IMR-90 (cell line): ENCODE measurements around the gene LRCOL1. TPM values are rescaled to one million over a fixed set of nuclear protein-coding genes. Genes with fewer than 3 reads are reported as not detected.

ENCODE experiments used
- ATAC-seq: fragments of 200-7000 bp; cut with Tn5 transposase; 2 replicates; pipeline ENCODE4 v1.9.1; 2020; ENCODE audit warnings: low read depth, mild to moderate bottlenecking, moderate library complexity
- BruUV-seq: library from RNA; stranded (reverse); fragments of 400-500 nt; replicated peaks from 2 replicates; lab custom pipeline; 2021; lab: Mats Ljungman, UMichigan
- CTCF ChIA-PET: fragments of 300-600 bp; formaldehyde crosslinking; extraction: SDS; loops from one replicate; lab custom pipeline; 2021; ENCODE audit warnings: antibody characterized with exemption; lab: Yijun Ruan, JAX
- POLR2A ChIA-PET: fragments of 300-600 bp; sonication (Branson Sonifier 250); formaldehyde crosslinking; loops from one replicate; lab custom pipeline; 2022; ENCODE audit warnings: antibody characterized with exemption; ENCODE audit not compliant: unreplicated experiment; lab: Charles Lee
- DNase-seq: peaks from one replicate; pipeline ENCODE4 v3.0.0; 2013
- H2AFZ ChIP-seq: replicated peaks from 2 replicates; pipeline ENCODE3; 2013; ENCODE audit warnings: low read length, mild to moderate bottlenecking; ENCODE audit not compliant: poor library complexity
- H2AK5ac ChIP-seq: 2 replicates; pipeline ENCODE4 v1.6.1; 2013; ENCODE audit warnings: low read depth, low read length, inconsistent platforms
- H2AK9ac ChIP-seq: replicated peaks from 2 replicates; pipeline ENCODE3; 2013; ENCODE audit warnings: mild to moderate bottlenecking, low read depth, low read length, moderate library complexity; ENCODE audit not compliant: poor library complexity
- H2BK120ac ChIP-seq: 2 replicates; pipeline ENCODE4 v1.6.1; 2013; ENCODE audit warnings: low read depth, low read length, inconsistent platforms
- H2BK15ac ChIP-seq: 3 replicates; pipeline ENCODE4 v1.6.1; 2013; ENCODE audit warnings: low read depth, low read length, inconsistent platforms
- H2BK20ac ChIP-seq: 2 replicates; pipeline ENCODE4 v1.6.1; 2013; ENCODE audit warnings: low read depth, mild to moderate bottlenecking, inconsistent platforms, low read length, moderate library complexity
- H2BK5ac ChIP-seq: 2 replicates; pipeline ENCODE4 v1.6.1; 2013; ENCODE audit warnings: mild to moderate bottlenecking, low read depth, low read length, inconsistent platforms; ENCODE audit not compliant: poor library complexity, severe bottlenecking
- H3K14ac ChIP-seq: replicated peaks from 2 replicates; pipeline ENCODE4 v1.6.1; 2013; ENCODE audit warnings: low read depth, low read length, inconsistent platforms
- H3K18ac ChIP-seq: 2 replicates; pipeline ENCODE4 v1.6.1; 2013; ENCODE audit warnings: low read depth, low read length, control low read depth
- H3K23ac ChIP-seq: 2 replicates; pipeline ENCODE4 v1.6.1; 2013; ENCODE audit warnings: low read depth, low read length, inconsistent platforms
- H3K27ac ChIP-seq: 2 replicates; pipeline ENCODE4 v1.5.1; 2013; ENCODE audit warnings: mild to moderate bottlenecking, control low read depth, low read length; ENCODE audit not compliant: insufficient read depth
- H3K27me3 ChIP-seq: 2 replicates; pipeline ENCODE4 v1.6.1; 2013; ENCODE audit warnings: low read length; ENCODE audit not compliant: control insufficient read depth, insufficient read depth
- H3K36me3 ChIP-seq: 2 replicates; pipeline ENCODE4 v1.6.1; 2013; ENCODE audit warnings: low read length, mixed read lengths; ENCODE audit not compliant: control insufficient read depth, insufficient read depth
- H3K4ac ChIP-seq: 2 replicates; pipeline ENCODE4 v1.6.1; 2013; ENCODE audit warnings: low read depth, low read length, inconsistent platforms
- H3K4me1 ChIP-seq: 2 replicates; pipeline ENCODE4 v1.6.1; 2013; ENCODE audit warnings: low read length, mixed read lengths; ENCODE audit not compliant: control insufficient read depth, insufficient read depth
- H3K4me2 ChIP-seq: 2 replicates; pipeline ENCODE4 v1.6.1; 2013; ENCODE audit warnings: low read depth, mild to moderate bottlenecking, control low read depth, low read length, moderate library complexity
- H3K4me3 ChIP-seq: 2 replicates; pipeline ENCODE4 v1.5.1; 2013; ENCODE audit warnings: low read depth, mild to moderate bottlenecking, control low read depth, low read length, moderate library complexity; ENCODE audit not compliant: insufficient read depth
- H3K56ac ChIP-seq: 2 replicates; pipeline ENCODE4 v1.6.1; 2013; ENCODE audit warnings: low read length, inconsistent platforms; ENCODE audit not compliant: insufficient read depth; ENCODE audit errors: extremely low read depth
- H3K79me1 ChIP-seq, 2 experiments: 2 replicates each; pipeline ENCODE4 v1.6.1; 2013; ENCODE audit warnings: low read length in 2 of 2, inconsistent platforms in 1 of 2, low read depth in 1 of 2
- H3K9ac ChIP-seq: 2 replicates; pipeline ENCODE4 v1.6.1; 2013; ENCODE audit warnings: low read depth, low read length, control low read depth
- H3K9me1 ChIP-seq: 2 replicates; pipeline ENCODE4 v1.6.1; 2013; ENCODE audit warnings: low read length, inconsistent platforms; ENCODE audit not compliant: insufficient read depth
- H3K9me3 ChIP-seq: 2 replicates; pipeline ENCODE4 v1.6.1; 2013; ENCODE audit warnings: low read length; ENCODE audit not compliant: control insufficient read depth, insufficient read depth
- H4K20me1 ChIP-seq: 2 replicates; pipeline ENCODE4 v1.6.1; 2013; ENCODE audit warnings: low read length, inconsistent platforms; ENCODE audit not compliant: insufficient read depth
- H4K5ac ChIP-seq: 2 replicates; pipeline ENCODE4 v1.6.1; 2013; ENCODE audit warnings: mild to moderate bottlenecking, low read depth, low read length, control low read depth
- H4K8ac ChIP-seq, 2 experiments: 2 replicates each; pipeline ENCODE4 v1.6.1; 2013; ENCODE audit warnings: low read depth in 2 of 2, low read length in 2 of 2, control low read depth in 1 of 2, inconsistent platforms in 1 of 2
- H4K91ac ChIP-seq: 2 replicates; pipeline ENCODE4 v1.6.1; 2013; ENCODE audit warnings: low read depth, low read length, inconsistent platforms; ENCODE audit not compliant: insufficient read depth
- CEBPB ChIP-seq: IDR thresholded peaks from 2 replicates; pipeline ENCODE4 v1.6.1; 2012; ENCODE audit warnings: low read depth, low read length, improper control_type of control experiment
- CHD1 ChIP-seq: IDR thresholded peaks from 2 replicates; pipeline ENCODE4 v1.6.1; 2012; ENCODE audit warnings: low read depth, low read length, improper control_type of control experiment
- MAFK ChIP-seq: IDR thresholded peaks from 2 replicates; pipeline ENCODE4 v1.6.1; 2012; ENCODE audit warnings: low read depth, low read length, improper control_type of control experiment
- MXI1 ChIP-seq: IDR thresholded peaks from 2 replicates; pipeline ENCODE4 v1.6.1; 2012; ENCODE audit warnings: low read depth, mild to moderate bottlenecking, low read length, moderate library complexity, borderline replicate concordance
- NFE2L2 ChIP-seq: fragments of 150-350 bp; IDR thresholded peaks from 2 replicates; pipeline ENCODE4 v1.6.1; 2016; ENCODE audit warnings: low read depth, mild to moderate bottlenecking, low read length
- RAD21 ChIP-seq: IDR thresholded peaks from 2 replicates; pipeline ENCODE4 v1.6.1; 2012; ENCODE audit warnings: low read length, improper control_type of control experiment
- RFX5 ChIP-seq: IDR thresholded peaks from 2 replicates; pipeline ENCODE4 v1.8.0; 2012; ENCODE audit warnings: low read depth, mild to moderate bottlenecking, low read length, moderate library complexity
- SMC3 ChIP-seq: fragments of 150-350 bp; IDR thresholded peaks from 2 replicates; pipeline ENCODE4 v1.6.1; 2016; ENCODE audit warnings: low read depth, mild to moderate bottlenecking, antibody characterized with exemption, low read length, moderate library complexity
- WGBS, 2 experiments: methylation state at CpG; one replicate each; pipeline versions ENCODE4 v1.1.5 to v1.1.7; 2013; ENCODE audit warnings: missing lambda C conversion rate in 2 of 2; ENCODE audit not compliant: insufficient read length in 1 of 2; ENCODE audit errors: extremely low coverage in 2 of 2; 5-methylcytosine and 5-hydroxymethylcytosine counted together
- dilution Hi-C: fragments of 300-500 bp; cut with HindIII; formaldehyde crosslinking; loops from one replicate; pipeline ENCODE4 v1.14.3; 2018; ENCODE audit warnings: low sequenced_read_pairs; ENCODE audit not compliant: unreplicated experiment
- in situ Hi-C: fragments of 300-500 bp; cut with MboI; formaldehyde crosslinking; loops from 3 replicates; pipeline ENCODE4 v1.14.3; 2019; ENCODE audit warnings: low sequenced_read_pairs, inconsistent platforms, mixed read lengths
- intact Hi-C: fragments of 100-400 bp; cut with micrococcal nuclease; formaldehyde crosslinking; loops from 2 replicates; pipeline ENCODE4 v1.10.0; 2022
- polyA plus RNA-seq, 3 experiments: library from polyadenylated mRNA; depleted of rRNA; stranded (reverse); fragments of >200 nt; gene quantifications; 2 replicates each; pipeline ENCODE4 v1.2.3, GENCODE V29; 2012; ENCODE audit warnings: low replicate concordance in 1 of 3
- total RNA-seq: library from RNA; depleted of rRNA; stranded (reverse); fragments of >200 nt; gene quantifications from 2 replicates; pipeline ENCODE4 v1.2.3, GENCODE V29; 2012
- TF ChIP-seq, protein P1 (sequence below): fragments of 150-350 bp; IDR thresholded peaks from 2 replicates; pipeline ENCODE4 v1.6.1; 2017; ENCODE audit warnings: mild to moderate bottlenecking, antibody characterized with exemption, low read length, low read depth
- TF ChIP-seq, protein P2 (sequence below): fragments of 150-350 bp; IDR thresholded peaks from 2 replicates; pipeline ENCODE4 v1.6.1; 2016; ENCODE audit warnings: low read depth, mild to moderate bottlenecking, low read length, moderate library complexity, borderline replicate concordance
- TF ChIP-seq, protein P3 (sequence below): conservative IDR thresholded peaks from 2 replicates; pipeline ENCODE4 v1.5.1; 2012; ENCODE audit warnings: mild to moderate bottlenecking, low read depth, low read length, improper control_type of control experiment

Gene LRCOL1
- total and polyA plus RNA-seq, 2 of the 4 experiments (the other 2 are of a cell fraction): 1.0 TPM; not detected in 1

DNA sequence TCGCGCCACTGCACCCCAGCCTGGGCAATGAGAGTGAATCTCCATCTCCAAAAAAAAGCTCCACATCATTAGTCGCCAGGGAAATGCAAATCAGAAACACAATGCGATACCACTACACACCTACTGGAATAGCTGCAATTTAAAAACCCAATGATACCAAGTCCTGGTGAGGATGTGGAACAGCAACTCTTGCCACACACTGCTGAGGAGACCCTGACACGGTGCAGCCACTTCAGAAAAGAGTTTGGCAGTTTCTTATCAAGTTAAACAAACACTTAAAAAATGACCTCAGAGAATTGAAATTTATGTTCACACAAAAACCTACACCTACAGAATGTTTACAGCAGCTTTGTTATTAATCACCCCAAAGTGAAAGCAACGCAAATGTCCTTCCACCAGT is 20.3 kb upstream of the LRCOL1 start:
- Histone ChIP-seq H3K4me1 (no peaks in the 10 kb centered on the region), H2AK5ac (no peak overlapping the region), H2AFZ (no peak overlapping the region), H2BK120ac (no peak overlapping the region), H3K27ac (no peak overlapping the region), H3K4ac (no peak overlapping the region), H3K4me3 (no peak overlapping the region), H4K91ac (no peak overlapping the region), H3K9ac (no peak overlapping the region), H3K4me2 (no peak overlapping the region), H2BK15ac (no peak overlapping the region), H3K27me3 (no peaks in the 10 kb centered on the region), H2BK20ac (no peak overlapping the region), H4K8ac (no peak overlapping the region), H3K9me1 (no peaks in the 10 kb centered on the region), H3K36me3 (peaks cover 37% of the 10 kb centered on the region), H3K23ac (no peak overlapping the region), H2AK9ac (no peak overlapping the region), H3K14ac (no peak overlapping the region), H3K56ac (no peak overlapping the region), H4K5ac (no peak overlapping the region), H3K79me1 (no peaks in the 10 kb centered on the region; a peak in 1 of 4 replicates), H4K20me1 (no peaks in the 10 kb centered on the region; the same call in 1 of the 2 replicates), H2BK5ac (no peak overlapping the region), H3K9me3 (no peaks in the 10 kb centered on the region), H3K18ac (no peak overlapping the region)
- in situ Hi-C loops (no loop called here), intact Hi-C loops (no loop called here), dilution Hi-C loops (no loop called here)
- ChIA-PET POLR2A (no interaction called here), CTCF (no interaction called here)
- DNase-seq: no peak
- TF ChIP-seq, protein P1, sequence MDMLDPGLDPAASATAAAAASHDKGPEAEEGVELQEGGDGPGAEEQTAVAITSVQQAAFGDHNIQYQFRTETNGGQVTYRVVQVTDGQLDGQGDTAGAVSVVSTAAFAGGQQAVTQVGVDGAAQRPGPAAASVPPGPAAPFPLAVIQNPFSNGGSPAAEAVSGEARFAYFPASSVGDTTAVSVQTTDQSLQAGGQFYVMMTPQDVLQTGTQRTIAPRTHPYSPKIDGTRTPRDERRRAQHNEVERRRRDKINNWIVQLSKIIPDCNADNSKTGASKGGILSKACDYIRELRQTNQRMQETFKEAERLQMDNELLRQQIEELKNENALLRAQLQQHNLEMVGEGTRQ: no peak
- TF ChIP-seq, protein P2, sequence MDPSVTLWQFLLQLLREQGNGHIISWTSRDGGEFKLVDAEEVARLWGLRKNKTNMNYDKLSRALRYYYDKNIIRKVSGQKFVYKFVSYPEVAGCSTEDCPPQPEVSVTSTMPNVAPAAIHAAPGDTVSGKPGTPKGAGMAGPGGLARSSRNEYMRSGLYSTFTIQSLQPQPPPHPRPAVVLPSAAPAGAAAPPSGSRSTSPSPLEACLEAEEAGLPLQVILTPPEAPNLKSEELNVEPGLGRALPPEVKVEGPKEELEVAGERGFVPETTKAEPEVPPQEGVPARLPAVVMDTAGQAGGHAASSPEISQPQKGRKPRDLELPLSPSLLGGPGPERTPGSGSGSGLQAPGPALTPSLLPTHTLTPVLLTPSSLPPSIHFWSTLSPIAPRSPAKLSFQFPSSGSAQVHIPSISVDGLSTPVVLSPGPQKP: no peak
- TF ChIP-seq CEBPB: no peak
- no peak for TF ChIP-seq NFE2L2
- no peak for TF ChIP-seq MXI1
- TF ChIP-seq RFX5: no peak
- TF ChIP-seq, protein P3, sequence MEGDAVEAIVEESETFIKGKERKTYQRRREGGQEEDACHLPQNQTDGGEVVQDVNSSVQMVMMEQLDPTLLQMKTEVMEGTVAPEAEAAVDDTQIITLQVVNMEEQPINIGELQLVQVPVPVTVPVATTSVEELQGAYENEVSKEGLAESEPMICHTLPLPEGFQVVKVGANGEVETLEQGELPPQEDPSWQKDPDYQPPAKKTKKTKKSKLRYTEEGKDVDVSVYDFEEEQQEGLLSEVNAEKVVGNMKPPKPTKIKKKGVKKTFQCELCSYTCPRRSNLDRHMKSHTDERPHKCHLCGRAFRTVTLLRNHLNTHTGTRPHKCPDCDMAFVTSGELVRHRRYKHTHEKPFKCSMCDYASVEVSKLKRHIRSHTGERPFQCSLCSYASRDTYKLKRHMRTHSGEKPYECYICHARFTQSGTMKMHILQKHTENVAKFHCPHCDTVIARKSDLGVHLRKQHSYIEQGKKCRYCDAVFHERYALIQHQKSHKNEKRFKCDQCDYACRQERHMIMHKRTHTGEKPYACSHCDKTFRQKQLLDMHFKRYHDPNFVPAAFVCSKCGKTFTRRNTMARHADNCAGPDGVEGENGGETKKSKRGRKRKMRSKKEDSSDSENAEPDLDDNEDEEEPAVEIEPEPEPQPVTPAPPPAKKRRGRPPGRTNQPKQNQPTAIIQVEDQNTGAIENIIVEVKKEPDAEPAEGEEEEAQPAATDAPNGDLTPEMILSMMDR: no peak
- no peak for TF ChIP-seq SMC3
- no peak for TF ChIP-seq MAFK
- TF ChIP-seq CHD1: no peak
- TF ChIP-seq RAD21: no peak
- 100% methylated on average over 2 of the region's 6 CpGs; no CpG with 5 or more reads in 1 of the 2 experiments for WGBS, 2 experiments
- ATAC-seq: no peak
- BruUV-seq: no TSS peak
